NCI-H1436 treated with DMSO at 0.1 percent for 48 hours (cell line): Measurements from ENCODE around the gene DAW1.
A peak's percentile ranks its signal among the peaks of the same experiment; 100 is the strongest.
"Not testable (repeated sequence)": the region's sequence is repeated elsewhere in the genome, so short reads cannot be mapped to it uniquely, and the experiment has no call there.

Source experiments
- DNase-seq: peaks from one replicate; lab custom pipeline; 2025; lab: John Stamatoyannopoulos, UW

Gene DAW1

GRCh38 chr2:227914362-227914761 is 42.9 kb downstream of the DAW1 start:
- DNase-seq: no peak

GRCh38 chr2:227921648-227922047 is 50.2 kb downstream of the DAW1 start:
- DNase-seq: no peak

GRCh38 chr2:227932001-227932400 is 60.6 kb downstream of the DAW1 start:
- DNase-seq: no peak

- DNase-seq: no peak
Measured at GRCh38 chr2:227932403-227932802, 61.0 kb downstream of the DAW1 start.

- no peak for DNase-seq
Measured at GRCh38 chr2:227933884-227934283, 62.5 kb downstream of the DAW1 start.

GRCh38 chr2:227936249-227936648 is 64.8 kb downstream of the DAW1 start:
- not testable (repeated sequence) for DNase-seq

GRCh38 chr2:227939271-227940027 is 68.0 kb downstream of the DAW1 start:
- DNase-seq: no peak

GRCh38 chr2:227942021-227942420 is 70.6 kb downstream of the DAW1 start:
- DNase-seq: no peak

GRCh38 chr2:227942965-227943364 is 71.5 kb downstream of the DAW1 start:
- no peak for DNase-seq

- no peak for DNase-seq
Measured at GRCh38 chr2:227960317-227960716, 88.9 kb downstream of the DAW1 start.

- peak; percentile 7 for DNase-seq
Measured at GRCh38 chr2:227971619-227972230, 100.3 kb downstream of the DAW1 start.

- no peak for DNase-seq
Measured at GRCh38 chr2:227973241-227973640, 101.8 kb downstream of the DAW1 start.
